ENCODE measurements around the gene AP3D1. TPM values are rescaled to one million over a fixed set of nuclear protein-coding genes. Genes with fewer than 3 reads are reported as not detected.
"Not testable (repeated sequence)": the region's sequence is repeated elsewhere in the genome, so short reads cannot be mapped to it uniquely, and the experiment has no call there.

Gene AP3D1
- 100 to 1,000 TPM in 2 of 8 experiments, 10 to 100 TPM in 6; 59.6 to 122 (median 78.8) TPM for total RNA-seq

GRCh38 chr19:2151339-2152229 lies at the start of gene AP3D1:
AP3D1 (minus strand) TSS chr19:2151566; CDS start chr19:2151334, 232 bp downstream.
- peak within 1 kb of the TSS; percentile 87 to 97 for H3K27ac ChIP-seq
- 0 to 38% (median 13%) methylated on average over 1 to 10 of the region's 74 CpGs; no CpG with 5 or more reads in 2 of the 10 experiments for WGBS, 10 experiments
- in situ Hi-C loops (cut with MboI; ENCODE audit: low pct_unique_long_range_greater_than_20kb in 2 of 9, low sequenced_read_pairs in 9 of 9, unreplicated experiment in 9 of 9), result no loop called here
- peaks cover 13 to 24% of the 10 kb centered on the region in 2 donors for H3K4me1 ChIP-seq (replicated peaks in 1 of 2)
- peak; percentile 71 to 92 (median 90) for ATAC-seq (replicated peaks in 6 of 8)
- H3K4me3 ChIP-seq, result peak within 1 kb of the TSS; percentile 79 to 94 (median 91)

GRCh38 chr19:2200624-2201294 lies 49.4 kb upstream of the AP3D1 start:
- H3K4me1 ChIP-seq (replicated peaks in 1 of 2), result peaks cover 2 to 14% of the 10 kb centered on the region in 2 donors
- in situ Hi-C loops (cut with MboI; ENCODE audit: low pct_unique_long_range_greater_than_20kb in 2 of 9, low sequenced_read_pairs in 9 of 9, unreplicated experiment in 9 of 9); H3K27ac ChIP-seq; H3K4me3 ChIP-seq; ATAC-seq (replicated peaks in 6 of 8): not testable (repeated sequence)
- no CpG with 5 or more reads among the region's 50 CpGs for WGBS, 10 experiments

- no peak for ATAC-seq (replicated peaks in 6 of 8)
- Histone ChIP-seq H3K27ac (no peak overlapping the region), H3K4me3 (no peak overlapping the region), H3K4me1 (replicated peaks in 1 of 2) (peaks cover 2 to 14% of the 10 kb centered on the region in 2 donors)
- in situ Hi-C loops (cut with MboI; ENCODE audit: low pct_unique_long_range_greater_than_20kb in 2 of 9, low sequenced_read_pairs in 9 of 9, unreplicated experiment in 9 of 9), result no loop called here
- no CpG with 5 or more reads among the region's 37 CpGs for WGBS, 10 experiments
Observed at GRCh38 chr19:2199861-2200623, 48.7 kb upstream of the AP3D1 start.

GRCh38 chr19:2199215-2199614 lies 47.8 kb upstream of the AP3D1 start:
- no peak overlapping the region for H3K4me3 ChIP-seq
- WGBS, 10 experiments, result 60 to 100% (median 75%) methylated on average over 1 to 2 of the region's 18 CpGs; no CpG with 5 or more reads in 6 of the 10 experiments
- H3K27ac ChIP-seq, result peak overlapping the region; percentile 24 to 52
- in situ Hi-C loops (cut with MboI; ENCODE audit: low pct_unique_long_range_greater_than_20kb in 2 of 9, low sequenced_read_pairs in 9 of 9, unreplicated experiment in 9 of 9), result no loop called here
- peaks cover 2 to 14% of the 10 kb centered on the region in 2 donors for H3K4me1 ChIP-seq (replicated peaks in 1 of 2)
- ATAC-seq (replicated peaks in 6 of 8), result peak in 5 of 8 experiments; percentile 80 to 85 (median 83)

DNA sequence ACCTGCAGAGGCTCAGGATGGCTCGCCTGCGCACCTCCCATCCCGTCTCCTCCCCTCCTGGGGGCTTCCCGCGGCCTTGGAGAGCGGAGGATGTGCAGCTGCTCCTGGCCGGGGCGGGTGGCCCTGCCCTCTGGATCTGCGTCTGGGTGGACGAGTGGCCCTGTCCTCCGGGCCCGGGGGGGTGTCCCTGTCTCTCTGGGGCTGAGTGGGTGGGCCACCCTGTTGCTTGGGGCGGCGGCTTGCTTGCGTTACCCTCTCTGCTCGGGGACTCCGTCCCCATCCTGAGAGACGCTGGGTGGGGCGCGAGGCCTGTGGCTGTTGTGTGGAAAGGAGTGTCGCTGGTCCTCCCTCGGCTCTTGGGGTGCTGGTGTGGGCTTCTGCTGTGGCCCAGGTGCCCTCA lies 47.0 kb upstream of the AP3D1 start:
- Histone ChIP-seq H3K4me3 (no peak overlapping the region), H3K27ac (peak overlapping the region in 1 of 2 donors; percentile 52), H3K4me1 (replicated peaks in 1 of 2) (peaks cover 2 to 14% of the 10 kb centered on the region in 2 donors)
- ATAC-seq (replicated peaks in 6 of 8), result peak in 1 of 8 experiments; percentile 3
- in situ Hi-C loops (cut with MboI; ENCODE audit: low pct_unique_long_range_greater_than_20kb in 2 of 9, low sequenced_read_pairs in 9 of 9, unreplicated experiment in 9 of 9), result no loop called here
- 96 to 100% methylated on average over 2 to 4 of the region's 22 CpGs; no CpG with 5 or more reads in 8 of the 10 experiments for WGBS, 10 experiments

DNA sequence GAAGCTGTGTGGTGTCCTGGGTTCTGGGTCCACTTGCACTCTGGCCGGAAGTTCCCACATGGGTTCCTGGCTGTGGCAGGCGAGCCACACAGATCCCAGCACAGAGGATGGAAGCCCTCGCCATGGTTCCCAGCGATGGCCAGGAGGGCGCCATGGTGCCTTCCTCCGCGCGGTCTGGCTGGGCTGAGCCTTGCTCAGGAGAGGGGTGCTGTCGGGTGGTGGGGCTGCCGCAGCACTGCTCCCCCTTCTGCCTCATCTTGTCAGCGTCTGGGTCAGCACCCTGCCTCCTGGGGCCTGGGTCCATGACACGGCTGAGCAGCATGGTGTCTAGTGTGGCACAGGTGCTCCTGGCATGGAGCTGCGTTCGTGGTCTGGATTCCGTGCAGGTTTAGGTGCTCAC lies 45.9 kb upstream of the AP3D1 start:
- ATAC-seq (replicated peaks in 6 of 8), result no peak
- 86 to 92% (median 90%) methylated on average over 2 to 7 of the region's 15 CpGs; no CpG with 5 or more reads in 7 of the 10 experiments for WGBS, 10 experiments
- no peak overlapping the region for H3K4me3 ChIP-seq
- in situ Hi-C loops (cut with MboI; ENCODE audit: low pct_unique_long_range_greater_than_20kb in 2 of 9, low sequenced_read_pairs in 9 of 9, unreplicated experiment in 9 of 9), result no loop called here
- H3K4me1 ChIP-seq (replicated peaks in 1 of 2), result peaks cover 2 to 14% of the 10 kb centered on the region in 2 donors
- H3K27ac ChIP-seq, result no peak overlapping the region

GRCh38 chr19:2195914-2196313 lies 44.5 kb upstream of the AP3D1 start:
- no peak overlapping the region for H3K4me3 ChIP-seq
- H3K4me1 ChIP-seq (replicated peaks in 1 of 2), result peaks cover 2 to 14% of the 10 kb centered on the region in 2 donors
- WGBS, 10 experiments, result 100% methylated on average over 1 of the region's 19 CpGs; no CpG with 5 or more reads in 9 of the 10 experiments
- in situ Hi-C loops (cut with MboI; ENCODE audit: low pct_unique_long_range_greater_than_20kb in 2 of 9, low sequenced_read_pairs in 9 of 9, unreplicated experiment in 9 of 9), result no loop called here
- no peak overlapping the region for H3K27ac ChIP-seq
- no peak for ATAC-seq (replicated peaks in 6 of 8)

DNA sequence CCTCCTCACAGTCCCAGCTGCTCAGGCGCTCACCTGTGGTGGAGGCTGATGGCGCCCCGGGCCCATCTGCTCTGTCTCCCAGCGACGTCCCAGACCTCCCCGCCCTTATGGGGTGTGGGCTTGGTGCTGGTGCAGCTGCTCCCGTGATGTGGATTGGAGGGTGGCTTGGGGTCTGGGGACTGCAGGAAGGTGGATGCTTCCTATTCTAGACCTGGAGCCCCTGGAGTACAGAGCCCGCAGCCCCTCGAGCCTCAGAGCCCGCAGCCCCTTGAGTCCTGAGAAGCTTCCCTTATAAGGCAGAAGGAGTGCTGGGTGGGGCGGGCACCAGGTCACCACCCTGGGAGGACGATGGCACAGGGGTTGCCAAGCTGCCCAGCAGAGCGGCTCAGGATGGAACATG lies 44.0 kb upstream of the AP3D1 start:
- no peak overlapping the region for H3K4me3 ChIP-seq
- no peak for ATAC-seq (replicated peaks in 6 of 8)
- WGBS, 10 experiments, result 40 to 100% (median 100%) methylated on average over 1 of the region's 13 CpGs; no CpG with 5 or more reads in 7 of the 10 experiments
- in situ Hi-C loops (cut with MboI; ENCODE audit: low pct_unique_long_range_greater_than_20kb in 2 of 9, low sequenced_read_pairs in 9 of 9, unreplicated experiment in 9 of 9), result no loop called here
- peaks cover 2 to 14% of the 10 kb centered on the region in 2 donors for H3K4me1 ChIP-seq (replicated peaks in 1 of 2)
- no peak overlapping the region for H3K27ac ChIP-seq

GRCh38 chr19:2194513-2195078 lies 43.2 kb upstream of the AP3D1 start:
- no peak overlapping the region for H3K27ac ChIP-seq
- no peak overlapping the region for H3K4me3 ChIP-seq
- WGBS, 10 experiments, result 100% methylated on average over 2 of the region's 25 CpGs; no CpG with 5 or more reads in 9 of the 10 experiments
- peaks cover 2 to 11% of the 10 kb centered on the region in 2 donors for H3K4me1 ChIP-seq (replicated peaks in 1 of 2)
- in situ Hi-C loops (cut with MboI; ENCODE audit: low pct_unique_long_range_greater_than_20kb in 2 of 9, low sequenced_read_pairs in 9 of 9, unreplicated experiment in 9 of 9), result no loop called here
- ATAC-seq (replicated peaks in 6 of 8), result no peak

DNA sequence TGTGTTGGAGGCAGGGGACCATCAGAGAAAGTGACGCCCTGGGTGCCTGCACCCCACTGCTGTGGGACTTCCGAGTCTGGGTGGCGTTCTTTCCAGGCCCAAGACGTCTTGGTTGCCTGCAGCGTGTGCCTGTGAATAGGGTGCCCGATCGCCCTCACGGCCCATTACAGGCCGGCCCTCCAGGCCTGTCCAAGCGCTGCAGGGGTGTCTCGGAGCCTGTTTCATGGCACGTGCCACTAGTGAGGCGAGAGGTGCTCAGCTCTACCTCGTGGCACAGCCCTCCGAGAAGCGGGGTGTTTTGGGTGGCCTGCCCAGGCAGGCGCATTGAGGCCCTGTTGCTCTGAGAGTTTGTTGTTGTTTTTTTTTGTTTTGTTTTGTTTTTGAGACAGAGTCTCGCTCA lies 42.4 kb upstream of the AP3D1 start:
- Histone ChIP-seq H3K27ac (no peak overlapping the region), H3K4me3 (no peak overlapping the region), H3K4me1 (replicated peaks in 1 of 2) (peaks cover 2 to 3% of the 10 kb centered on the region in 2 donors)
- 75 to 100% (median 100%) methylated on average over 1 to 13 of the region's 18 CpGs; no CpG with 5 or more reads in 4 of the 10 experiments for WGBS, 10 experiments
- in situ Hi-C loops (cut with MboI; ENCODE audit: low pct_unique_long_range_greater_than_20kb in 2 of 9, low sequenced_read_pairs in 9 of 9, unreplicated experiment in 9 of 9), result no loop called here
- ATAC-seq (replicated peaks in 6 of 8), result no peak

- Histone ChIP-seq H3K27ac (no peak overlapping the region), H3K4me3 (no peak overlapping the region), H3K4me1 (replicated peaks in 1 of 2) (no peaks in the 10 kb centered on the region)
- 92 to 100% (median 97%) methylated on average over 3 to 12 of the region's 17 CpGs; no CpG with 5 or more reads in 4 of the 10 experiments for WGBS, 10 experiments
- in situ Hi-C loops (cut with MboI; ENCODE audit: low pct_unique_long_range_greater_than_20kb in 2 of 9, low sequenced_read_pairs in 9 of 9, unreplicated experiment in 9 of 9), result no loop called here
- no peak for ATAC-seq (replicated peaks in 6 of 8)
Observed at GRCh38 chr19:2192862-2193261, 41.5 kb upstream of the AP3D1 start.
